HS-5 (cell line): ENCODE results near the gene KDM3B.
A peak's percentile ranks its signal among the peaks of the same experiment; 100 is the strongest.
"Not testable (repeated sequence)": the region's sequence is repeated elsewhere in the genome, so short reads cannot be mapped to it uniquely, and the experiment has no call there.

Source experiments
- DNase-seq: peaks from one replicate; pipeline ENCODE4 v3.0.0-alpha.2; 2012; ENCODE audit warnings: low read depth

Gene KDM3B, protein sequence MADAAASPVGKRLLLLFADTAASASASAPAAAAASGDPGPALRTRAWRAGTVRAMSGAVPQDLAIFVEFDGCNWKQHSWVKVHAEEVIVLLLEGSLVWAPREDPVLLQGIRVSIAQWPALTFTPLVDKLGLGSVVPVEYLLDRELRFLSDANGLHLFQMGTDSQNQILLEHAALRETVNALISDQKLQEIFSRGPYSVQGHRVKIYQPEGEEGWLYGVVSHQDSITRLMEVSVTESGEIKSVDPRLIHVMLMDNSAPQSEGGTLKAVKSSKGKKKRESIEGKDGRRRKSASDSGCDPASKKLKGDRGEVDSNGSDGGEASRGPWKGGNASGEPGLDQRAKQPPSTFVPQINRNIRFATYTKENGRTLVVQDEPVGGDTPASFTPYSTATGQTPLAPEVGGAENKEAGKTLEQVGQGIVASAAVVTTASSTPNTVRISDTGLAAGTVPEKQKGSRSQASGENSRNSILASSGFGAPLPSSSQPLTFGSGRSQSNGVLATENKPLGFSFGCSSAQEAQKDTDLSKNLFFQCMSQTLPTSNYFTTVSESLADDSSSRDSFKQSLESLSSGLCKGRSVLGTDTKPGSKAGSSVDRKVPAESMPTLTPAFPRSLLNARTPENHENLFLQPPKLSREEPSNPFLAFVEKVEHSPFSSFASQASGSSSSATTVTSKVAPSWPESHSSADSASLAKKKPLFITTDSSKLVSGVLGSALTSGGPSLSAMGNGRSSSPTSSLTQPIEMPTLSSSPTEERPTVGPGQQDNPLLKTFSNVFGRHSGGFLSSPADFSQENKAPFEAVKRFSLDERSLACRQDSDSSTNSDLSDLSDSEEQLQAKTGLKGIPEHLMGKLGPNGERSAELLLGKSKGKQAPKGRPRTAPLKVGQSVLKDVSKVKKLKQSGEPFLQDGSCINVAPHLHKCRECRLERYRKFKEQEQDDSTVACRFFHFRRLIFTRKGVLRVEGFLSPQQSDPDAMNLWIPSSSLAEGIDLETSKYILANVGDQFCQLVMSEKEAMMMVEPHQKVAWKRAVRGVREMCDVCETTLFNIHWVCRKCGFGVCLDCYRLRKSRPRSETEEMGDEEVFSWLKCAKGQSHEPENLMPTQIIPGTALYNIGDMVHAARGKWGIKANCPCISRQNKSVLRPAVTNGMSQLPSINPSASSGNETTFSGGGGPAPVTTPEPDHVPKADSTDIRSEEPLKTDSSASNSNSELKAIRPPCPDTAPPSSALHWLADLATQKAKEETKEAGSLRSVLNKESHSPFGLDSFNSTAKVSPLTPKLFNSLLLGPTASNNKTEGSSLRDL (N-terminal part only)

GRCh38 chr5:138352071-138352721 is at the start of gene KDM3B:
Gene KDM3B (plus strand): TSS chr5:138352685. CDS start chr5:138352796, 111 bp downstream.
- no peak for DNase-seq

DNA sequence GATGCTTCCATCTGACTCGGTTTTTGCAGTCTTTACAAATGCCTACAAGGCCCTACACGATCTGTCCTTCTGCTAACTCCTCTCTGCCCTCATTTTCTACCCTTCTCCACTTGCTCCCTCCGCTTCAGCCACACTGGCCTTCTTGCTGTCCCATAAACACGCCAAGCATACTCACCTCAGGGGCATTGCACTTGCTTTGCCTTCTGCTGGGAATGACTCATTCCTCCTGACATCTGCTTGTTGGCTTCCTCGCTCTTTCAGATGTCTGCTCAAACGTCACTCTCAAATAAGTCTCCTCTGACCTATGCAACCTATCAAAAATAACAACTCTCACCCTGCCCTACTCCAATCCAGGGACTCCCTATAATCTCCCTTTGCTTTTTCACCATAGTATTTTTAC is 49.1 kb upstream of the KDM3B start:
- no peak for DNase-seq

DNA sequence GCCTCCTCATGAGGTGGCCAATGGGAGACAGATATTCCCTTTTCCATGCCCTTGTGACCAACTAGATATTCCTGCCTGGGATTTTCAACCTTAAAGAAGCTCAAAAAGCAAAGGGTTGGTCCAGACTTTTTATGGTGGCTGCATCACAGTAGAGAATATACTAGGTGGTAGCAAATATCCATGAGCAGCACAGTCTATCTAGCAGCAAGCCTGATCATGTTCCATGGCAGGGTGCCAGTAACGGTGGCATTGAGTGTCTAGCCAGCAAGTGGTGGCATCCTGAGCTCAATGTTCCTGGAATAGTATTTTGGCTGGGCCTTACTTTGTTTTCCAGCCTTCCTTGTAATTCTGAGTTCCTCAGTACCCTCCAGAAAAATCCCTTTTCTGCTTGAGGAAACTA is 46.7 kb upstream of the KDM3B start:
- DNase-seq = no peak

GRCh38 chr5:138315751-138316278 is 36.7 kb upstream of the KDM3B start:
- DNase-seq = no peak

DNA sequence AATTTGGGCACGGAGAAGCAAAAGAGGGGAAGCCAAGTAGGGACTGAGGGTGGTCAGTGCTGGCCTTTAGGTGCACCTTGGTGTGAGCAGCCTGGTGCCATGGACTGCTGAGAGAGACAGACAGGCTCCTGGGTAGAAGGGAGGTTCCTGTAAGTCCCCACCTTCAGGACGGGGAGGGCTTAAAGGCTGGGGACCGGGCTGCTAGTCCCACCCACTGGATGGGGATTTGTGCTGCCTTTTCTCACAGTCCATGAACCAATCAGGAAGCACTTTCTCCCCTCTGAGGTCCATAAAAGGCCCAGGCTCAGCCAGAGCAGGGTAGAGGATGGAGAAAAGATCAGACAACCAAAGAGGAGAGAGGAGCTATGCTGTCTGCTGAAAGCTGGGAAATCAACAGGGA is 36.1 kb upstream of the KDM3B start:
- no peak for DNase-seq

DNA sequence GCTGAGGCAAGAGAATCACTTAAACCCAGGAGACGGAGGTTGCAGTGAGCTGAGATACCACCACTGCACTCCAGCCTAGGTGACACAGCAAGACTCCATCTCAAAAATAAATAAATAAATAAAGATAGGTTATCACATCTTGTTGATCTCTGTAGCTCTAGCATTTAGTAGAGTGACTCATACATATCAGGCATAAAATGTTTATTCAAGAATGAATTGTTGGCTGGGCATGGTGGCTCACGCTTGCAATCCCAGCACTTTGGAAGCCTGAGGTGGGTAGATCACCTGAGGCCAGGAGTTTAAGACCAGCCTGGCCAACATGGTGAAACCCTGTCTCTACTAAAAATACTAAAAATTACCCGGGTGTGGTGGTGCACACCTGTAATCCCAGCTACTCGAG is 34.3 kb upstream of the KDM3B start:
- DNase-seq = not testable (repeated sequence)

GRCh38 chr5:138330813-138331448 is 21.6 kb upstream of the KDM3B start:
- no peak for DNase-seq

GRCh38 chr5:138331449-138332368 is 20.8 kb upstream of the KDM3B start, which contains the start of gene CDC25C:
Gene CDC25C (minus strand): TSS chr5:138331804. CDS start chr5:138331180, 624 bp downstream.
- peak; percentile 93 for DNase-seq

DNA sequence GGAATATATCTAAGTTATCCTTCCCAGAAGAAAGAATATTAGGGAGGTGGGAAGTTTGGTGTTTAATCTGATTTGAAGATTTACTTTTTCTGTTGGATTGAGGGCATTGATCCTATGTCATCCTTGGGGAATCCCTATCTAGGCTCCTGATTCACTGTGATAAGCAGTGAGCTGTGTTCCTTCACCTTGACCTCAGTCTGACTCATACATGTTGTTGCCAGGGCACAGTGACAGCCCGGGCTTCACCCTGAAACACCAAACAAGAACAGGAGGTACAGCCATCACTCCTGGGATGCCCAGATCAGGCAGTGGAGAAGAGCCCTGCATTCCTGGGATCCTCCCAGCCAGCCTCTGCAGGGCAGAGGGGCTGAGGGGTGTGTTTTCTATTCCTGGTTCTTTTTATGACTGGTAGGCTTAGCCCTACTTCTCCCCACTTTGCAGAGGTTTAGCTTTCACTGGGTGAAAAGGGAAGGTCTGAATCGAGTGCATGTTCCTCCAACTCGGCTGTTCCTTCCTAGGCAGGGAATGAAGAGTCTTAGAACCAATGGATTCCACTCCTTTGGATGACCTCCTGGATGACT is 17.5 kb upstream of the KDM3B start:
- no peak for DNase-seq

GRCh38 chr5:138336952-138337684 is 15.4 kb upstream of the KDM3B start:
- no peak for DNase-seq

GRCh38 chr5:138337685-138338410 is 14.6 kb upstream of the KDM3B start, which contains the start of gene FAM53C:
Gene FAM53C (plus strand): TSS chr5:138338266. CDS start chr5:138341336, 3,070 bp downstream.
- DNase-seq = peak; percentile 88

GRCh38 chr5:138338411-138339090 is 13.9 kb upstream of the KDM3B start:
- DNase-seq = no peak

DNA sequence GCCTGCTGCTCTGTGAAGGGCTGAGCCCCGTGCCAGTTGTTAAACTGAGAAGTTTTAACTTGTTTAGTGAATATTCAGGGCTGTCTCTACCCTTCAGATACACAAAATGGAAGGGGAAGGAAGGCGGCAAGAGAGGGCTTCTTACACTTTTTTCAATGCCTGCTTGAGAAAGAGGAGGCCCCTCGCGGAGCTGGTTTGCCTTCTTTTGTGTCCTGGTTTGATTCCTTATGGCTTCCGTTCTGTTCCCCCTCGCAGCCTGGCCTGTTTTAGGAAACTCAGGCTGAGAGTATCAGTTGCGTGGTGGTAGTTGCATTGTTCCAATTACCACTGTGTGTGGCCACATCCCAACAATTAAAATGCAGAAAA is 13.4 kb upstream of the KDM3B start:
- DNase-seq = no peak

- DNase-seq = no peak
Measured at GRCh38 chr5:138339464-138339863, 13.0 kb upstream of the KDM3B start.

DNA sequence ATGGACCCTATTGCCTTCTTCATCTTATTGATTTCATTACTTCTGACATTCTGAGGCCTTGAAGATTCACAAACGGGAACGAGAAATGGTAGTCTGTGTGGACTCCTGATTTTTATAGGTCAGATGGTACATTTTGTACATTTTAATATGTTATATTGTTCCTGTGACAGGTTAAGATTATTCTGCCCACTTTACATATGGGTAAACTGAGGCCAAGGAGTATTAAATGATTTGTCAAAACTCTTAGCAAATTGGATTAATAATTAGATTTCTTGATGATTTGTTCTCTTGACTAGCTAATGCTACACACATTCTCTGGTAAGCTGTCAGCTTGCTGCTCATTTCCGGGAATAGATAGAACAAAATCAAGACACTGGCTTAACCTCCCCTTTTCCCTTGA is 12.5 kb upstream of the KDM3B start:
- DNase-seq = no peak

DNA sequence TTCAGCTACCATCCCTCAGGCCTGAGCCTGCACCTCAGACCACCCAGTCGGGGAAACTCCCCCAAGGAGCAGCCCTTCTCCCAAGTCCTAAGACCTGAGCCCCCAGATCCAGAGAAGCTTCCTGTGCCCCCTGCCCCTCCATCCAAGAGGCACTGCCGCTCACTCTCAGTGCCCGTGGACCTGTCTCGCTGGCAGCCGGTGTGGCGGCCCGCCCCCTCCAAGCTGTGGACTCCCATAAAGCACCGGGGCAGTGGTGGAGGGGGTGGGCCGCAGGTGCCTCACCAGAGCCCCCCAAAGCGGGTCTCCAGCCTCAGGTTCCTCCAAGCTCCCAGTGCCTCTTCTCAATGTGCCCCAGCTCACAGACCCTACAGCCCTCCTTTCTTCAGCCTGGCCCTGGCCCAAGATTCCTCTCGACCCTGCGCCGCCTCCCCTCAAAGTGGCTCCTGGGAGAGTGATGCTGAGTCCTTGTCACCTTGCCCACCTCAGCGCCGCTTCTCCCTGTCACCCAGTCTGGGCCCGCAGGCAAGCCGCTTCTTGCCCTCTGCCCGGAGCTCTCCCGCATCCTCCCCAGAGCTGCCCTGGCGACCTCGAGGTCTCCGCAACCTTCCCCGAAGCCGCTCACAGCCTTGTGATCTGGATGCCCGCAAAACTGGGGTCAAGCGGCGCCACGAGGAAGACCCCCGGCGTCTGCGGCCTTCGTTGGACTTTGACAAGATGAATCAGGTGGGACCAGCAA is 7.4 kb upstream of the KDM3B start:
- DNase-seq = no peak

- DNase-seq = no peak
Measured at GRCh38 chr5:138346889-138347288, 5.6 kb upstream of the KDM3B start.
